Progenitor cell of endocrine pancreas (in vitro differentiated cells): ENCODE data around the gene APBA1. TPM values are rescaled to one million over a fixed set of nuclear protein-coding genes. Genes with fewer than 3 reads are reported as not detected.

Experiments used
- DNase-seq: peaks from one replicate; pipeline ENCODE4 v3.0.0; 2021; ENCODE audit warnings: low spot score; ENCODE audit not compliant: unreplicated experiment
- H3K27ac Mint-ChIP-seq: 2 replicates; pipeline ENCODE4 v1.8.0; 2021; ENCODE audit warnings: mild to moderate bottlenecking, moderate library complexity, mixed read lengths
- H3K27me3 Mint-ChIP-seq: 2 replicates; pipeline ENCODE4 v1.8.0; 2021; ENCODE audit warnings: mixed read lengths
- H3K36me3 Mint-ChIP-seq: 2 replicates; pipeline ENCODE4 v1.8.0; 2022; ENCODE audit warnings: mixed read lengths; ENCODE audit not compliant: insufficient read depth
- H3K4me1 Mint-ChIP-seq: 2 replicates; pipeline ENCODE4 v1.8.0; 2021; ENCODE audit warnings: low read depth, mixed read lengths
- H3K4me3 Mint-ChIP-seq: 2 replicates; pipeline ENCODE4 v1.8.0; 2021; ENCODE audit warnings: low read depth, mild to moderate bottlenecking, moderate library complexity, mixed read lengths
- H3K9me3 Mint-ChIP-seq: 2 replicates; pipeline ENCODE4 v1.8.0; 2021; ENCODE audit warnings: low read depth, mixed read lengths
- CTCF ChIP-seq: fragments of 200-600 bp; sonication (generic); IDR thresholded peaks from one replicate; pipeline ENCODE4 v1.5.0; 2021; ENCODE audit warnings: antibody characterized with exemption, mild to moderate bottlenecking; ENCODE audit not compliant: unreplicated experiment
- total RNA-seq: library from RNA; stranded (reverse); gene quantifications from 2 replicates; pipeline ENCODE4 v1.2.1, GENCODE V29; 2021

Gene APBA1
- total RNA-seq, 1 donor from 2014 or later = 1.8 TPM

DNA sequence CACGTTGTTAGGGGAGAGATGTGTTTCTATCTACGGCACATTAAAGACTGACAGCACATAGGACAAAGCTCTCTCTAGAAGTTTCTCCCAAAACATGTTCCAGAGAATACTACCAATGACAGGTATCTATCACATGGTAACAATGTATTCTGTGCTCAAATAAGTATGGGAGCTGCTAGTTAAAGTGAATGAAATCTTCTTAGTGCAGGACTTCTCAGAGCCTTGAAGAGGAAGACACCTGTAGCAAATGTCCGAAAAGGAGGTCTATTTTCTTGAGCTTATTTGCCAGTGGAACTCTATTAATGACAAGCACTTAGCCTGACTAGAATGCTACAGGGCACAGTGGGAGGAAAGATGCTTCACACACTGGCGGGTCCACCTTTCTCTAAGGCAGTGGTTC lies 209.8 kb downstream of the APBA1 start:
- H3K36me3 Mint-ChIP-seq = no peaks in the 10 kb centered on the region
- H3K9me3 Mint-ChIP-seq = peaks cover 4% of the 10 kb centered on the region
- H3K27ac Mint-ChIP-seq = no peak overlapping the region
- no peak for DNase-seq
- H3K4me3 Mint-ChIP-seq = no peak overlapping the region
- H3K4me1 Mint-ChIP-seq = no peaks in the 10 kb centered on the region
- H3K27me3 Mint-ChIP-seq = peaks cover 12% of the 10 kb centered on the region
- no peak for TF ChIP-seq CTCF

DNA sequence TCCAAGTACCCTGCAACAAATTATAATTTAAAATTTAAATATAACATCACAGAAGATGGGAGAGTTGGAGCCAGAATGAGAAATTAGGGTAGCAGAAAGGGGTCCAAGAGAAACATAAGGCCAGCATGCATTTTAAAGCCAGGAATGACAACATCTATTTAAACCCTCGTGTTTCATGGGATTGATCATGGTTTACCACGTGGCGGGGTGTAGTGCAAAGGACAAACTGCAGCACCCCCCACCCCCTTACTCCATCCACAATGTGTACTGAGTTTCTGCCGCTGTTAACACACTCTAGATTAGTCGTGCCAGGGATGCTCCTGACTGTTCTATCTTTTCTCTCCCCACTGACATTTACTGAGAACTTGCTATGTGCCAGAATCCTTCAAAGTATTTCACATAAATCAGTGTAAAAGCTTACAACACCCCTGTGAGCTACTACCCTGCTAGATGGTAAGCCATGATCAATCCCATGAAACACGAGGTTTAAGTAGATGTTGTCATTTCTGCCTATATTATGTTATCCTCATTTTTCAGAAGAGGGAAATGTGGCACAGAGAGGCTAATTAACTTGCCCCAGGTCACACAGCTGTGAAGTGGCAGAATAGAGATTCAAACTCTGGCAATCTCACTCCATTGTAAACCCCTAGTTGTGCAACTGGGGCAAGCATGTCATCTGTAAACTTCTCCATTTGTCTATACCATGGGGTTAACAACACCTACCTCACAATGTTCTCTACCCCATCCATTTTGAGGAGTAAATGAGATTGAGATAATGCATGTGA lies 210.9 kb downstream of the APBA1 start:
- Mint-ChIP-seq H3K27ac (no peak overlapping the region), H3K27me3 (peaks cover 15% of the 10 kb centered on the region), H3K4me3 (no peak overlapping the region), H3K36me3 (no peaks in the 10 kb centered on the region), H3K9me3 (peaks cover 4% of the 10 kb centered on the region), H3K4me1 (no peaks in the 10 kb centered on the region)
- DNase-seq = no peak
- no peak for TF ChIP-seq CTCF

DNA sequence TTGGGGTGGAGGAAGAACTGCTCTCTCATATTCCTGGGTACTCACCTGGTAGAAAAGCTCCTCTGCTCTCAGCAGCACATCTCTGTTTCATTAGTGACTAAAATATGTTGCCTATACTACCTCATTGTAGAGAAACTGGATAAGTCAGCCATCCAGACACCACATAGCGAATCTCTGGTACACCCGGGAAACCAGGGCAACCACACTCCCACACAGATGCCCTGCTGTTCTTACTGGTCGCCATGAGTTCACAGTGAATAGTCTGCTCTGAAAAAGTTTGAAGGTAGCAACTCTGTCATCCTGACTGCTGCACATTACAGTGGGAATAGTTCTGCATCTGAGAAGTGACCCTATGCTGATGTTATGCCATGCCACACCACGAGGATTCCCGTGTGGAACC lies 212.2 kb downstream of the APBA1 start:
- no peak for TF ChIP-seq CTCF
- H3K4me3 Mint-ChIP-seq = no peak overlapping the region
- H3K36me3 Mint-ChIP-seq = no peaks in the 10 kb centered on the region
- H3K27ac Mint-ChIP-seq = no peak overlapping the region
- no peaks in the 10 kb centered on the region for H3K4me1 Mint-ChIP-seq
- H3K9me3 Mint-ChIP-seq = peaks cover 4% of the 10 kb centered on the region
- peaks cover 12% of the 10 kb centered on the region for H3K27me3 Mint-ChIP-seq
- DNase-seq = no peak

DNA sequence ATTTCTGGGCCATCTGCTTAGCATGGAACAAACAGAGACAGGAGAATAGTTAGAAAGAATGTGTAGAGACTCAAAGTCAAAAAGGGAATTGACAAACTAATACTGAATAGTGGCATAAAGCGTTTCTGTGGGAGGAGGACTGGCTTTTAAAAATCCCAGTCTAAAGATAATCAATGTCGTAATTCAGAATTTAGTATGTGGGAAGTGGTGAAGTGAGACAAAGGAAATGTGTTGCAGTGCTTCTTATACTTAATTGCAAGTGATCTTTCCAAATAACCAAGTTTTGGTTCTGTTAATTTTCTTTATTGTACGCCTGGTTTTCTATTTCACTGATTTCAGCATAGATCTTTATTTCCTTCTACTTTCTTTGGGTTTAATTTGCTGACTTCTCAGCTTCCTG lies 214.0 kb downstream of the APBA1 start:
- Mint-ChIP-seq H3K9me3 (peaks cover 4% of the 10 kb centered on the region), H3K36me3 (no peaks in the 10 kb centered on the region), H3K27ac (no peak overlapping the region), H3K4me1 (no peaks in the 10 kb centered on the region), H3K27me3 (peaks cover 6% of the 10 kb centered on the region), H3K4me3 (no peak overlapping the region)
- no peak for TF ChIP-seq CTCF
- DNase-seq = no peak

DNA sequence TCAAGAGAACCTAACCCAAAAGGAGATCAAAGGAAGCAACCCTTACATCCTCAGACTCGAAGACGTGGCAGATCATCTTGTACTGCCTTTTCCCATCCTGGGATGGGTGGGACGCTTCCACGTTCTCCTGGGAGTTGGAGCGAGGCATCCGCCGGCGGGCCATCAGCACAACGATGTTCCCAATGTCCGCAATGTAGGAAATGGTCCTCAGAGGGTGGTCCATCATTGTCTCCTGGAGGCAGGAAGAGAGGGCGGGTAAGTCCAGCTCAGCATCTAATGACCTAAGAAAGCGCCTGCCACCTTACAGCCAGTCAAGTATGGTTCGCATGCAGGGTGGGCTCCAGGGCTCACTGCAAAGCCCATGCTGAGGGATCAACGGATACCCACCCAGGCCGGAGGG lies 216.0 kb downstream of the APBA1 start:
- no peak overlapping the region for H3K27ac Mint-ChIP-seq
- no peak overlapping the region for H3K4me3 Mint-ChIP-seq
- peaks cover 2% of the 10 kb centered on the region for H3K4me1 Mint-ChIP-seq
- no peak for DNase-seq
- TF ChIP-seq CTCF = no peak
- peaks cover 7% of the 10 kb centered on the region for H3K27me3 Mint-ChIP-seq
- peaks cover 2% of the 10 kb centered on the region for H3K36me3 Mint-ChIP-seq
- peaks cover 7% of the 10 kb centered on the region for H3K9me3 Mint-ChIP-seq
